Measurements from ENCODE around the gene BATF3.

GRCh38 chr1:212678456-212679410, 20.9 kb downstream of the BATF3 start:
- no peak for TF ChIP-seq CTCF (IDR thresholded peaks at IDR 0.05 in 8 of 11, conservative IDR thresholded peaks at IDR 0.05 in 3 of 11)
- TF ChIP-seq POLR2AphosphoS5 (IDR thresholded peaks at IDR 0.05): peak in 1 of 3 donors; percentile 40

Data from spleen (tissue), 7 donors.